GM23338 (cell line): ENCODE measurements around the gene PGAM5. TPM values are rescaled to one million over a fixed set of nuclear protein-coding genes. Genes with fewer than 3 reads are reported as not detected.
A peak's percentile ranks its signal among the peaks of the same experiment; 100 is the strongest.

Experiments used
- ATAC-seq: fragments of 200-7000 bp; cut with Tn5 transposase; 3 replicates; pipeline ENCODE4 v1.9.1; 2020
- DNase-seq: peaks from one replicate; pipeline ENCODE4 v3.0.0-alpha.2; 2015; ENCODE audit warnings: low spot score
- H2AFZ ChIP-seq: fragments of 200-600 bp; sonication (generic); 2 replicates; pipeline ENCODE4 v1.8.0; 2016; ENCODE audit warnings: antibody characterized with exemption, mild to moderate bottlenecking, moderate library complexity
- H3F3A ChIP-seq: fragments of 200-600 bp; sonication (generic); replicated peaks from 2 replicates; pipeline ENCODE4 v1.8.0; 2017; ENCODE audit warnings: antibody characterized with exemption, mixed run types, low read depth
- H3K27ac ChIP-seq: fragments of 200-600 bp; sonication (generic); 2 replicates; pipeline ENCODE4 v1.6.1; 2016; ENCODE audit warnings: low read depth
- H3K27me3 ChIP-seq: fragments of 200-600 bp; sonication (generic); 2 replicates; pipeline ENCODE4 v1.8.0; 2016; ENCODE audit warnings: mild to moderate bottlenecking, mixed run types, moderate library complexity; ENCODE audit not compliant: insufficient read depth
- H3K36me3 ChIP-seq: fragments of 200-600 bp; sonication (generic); 2 replicates; pipeline ENCODE4 v1.8.0; 2016; ENCODE audit warnings: mild to moderate bottlenecking; ENCODE audit not compliant: insufficient read depth
- H3K4me1 ChIP-seq: fragments of 200-600 bp; sonication (generic); 2 replicates; pipeline ENCODE4 v1.8.0; 2016; ENCODE audit warnings: mild to moderate bottlenecking, moderate library complexity; ENCODE audit not compliant: insufficient read depth
- H3K4me2 ChIP-seq: fragments of 200-600 bp; sonication (generic); 2 replicates; pipeline ENCODE4 v1.7.1; 2017; ENCODE audit warnings: mixed run types
- H3K4me3 ChIP-seq: fragments of 200-600 bp; sonication (generic); 2 replicates; pipeline ENCODE4 v1.6.1; 2016; ENCODE audit warnings: mixed run types
- H3K79me2 ChIP-seq: fragments of 200-600 bp; sonication (generic); replicated peaks from 2 replicates; pipeline ENCODE4 v1.8.0; 2017; ENCODE audit warnings: mild to moderate bottlenecking; ENCODE audit not compliant: insufficient read depth
- H3K9me2 ChIP-seq: fragments of 200-600 bp; sonication (generic); 2 replicates; pipeline ENCODE4 v1.8.0; 2017; ENCODE audit not compliant: insufficient read depth
- H4K20me1 ChIP-seq: fragments of 200-600 bp; sonication (generic); replicated peaks from 2 replicates; pipeline ENCODE4 v1.8.0; 2017; ENCODE audit warnings: mild to moderate bottlenecking; ENCODE audit not compliant: insufficient read depth
- H3K27ac Mint-ChIP-seq: 2 replicates; pipeline ENCODE4 v1.8.0; 2020; ENCODE audit warnings: inconsistent platforms, mild to moderate bottlenecking, moderate library complexity, mixed read lengths
- H3K27me3 Mint-ChIP-seq: 3 replicates; pipeline ENCODE4 v1.8.0; 2022; ENCODE audit warnings: low read depth, mild to moderate bottlenecking, moderate library complexity, mixed read lengths, inconsistent platforms; ENCODE audit not compliant: insufficient read depth, poor library complexity
- H3K36me3 Mint-ChIP-seq: 3 replicates; pipeline ENCODE4 v1.8.0; 2021; ENCODE audit warnings: low read depth, mild to moderate bottlenecking, inconsistent platforms, moderate library complexity, mixed read lengths
- H3K4me1 Mint-ChIP-seq: 3 replicates; pipeline ENCODE4 v1.8.0; 2020; ENCODE audit warnings: mild to moderate bottlenecking, inconsistent platforms, mixed read lengths
- H3K4me3 Mint-ChIP-seq: 3 replicates; pipeline ENCODE4 v1.8.0; 2021; ENCODE audit warnings: moderate library complexity, mild to moderate bottlenecking, inconsistent platforms, mixed read lengths
- H3K9me3 Mint-ChIP-seq: 3 replicates; pipeline ENCODE4 v1.8.0; 2020; ENCODE audit warnings: moderate library complexity, mild to moderate bottlenecking, inconsistent platforms, mixed read lengths
- CREB1 ChIP-seq: fragments of 250-450 bp; sonication (Bioruptor Pico); IDR thresholded peaks from 2 replicates; pipeline ENCODE4 v1.5.0; 2020; ENCODE audit warnings: low read depth, mild to moderate bottlenecking, moderate library complexity
- CTCF ChIP-seq, 2 experiments: fragments of 200-600 bp in 1 of 2; sonication (generic) in 1 of 2; conservative IDR thresholded peaks; 2 replicates each; pipeline versions ENCODE4 v1.5.1 to v1.6.1; 2016 to 2017; ENCODE audit warnings: antibody characterized with exemption in 2 of 2, low read depth in 2 of 2, mild to moderate bottlenecking in 2 of 2, moderate library complexity in 1 of 2
- ETS1 ChIP-seq: IDR thresholded peaks from 2 replicates; pipeline ENCODE4 v1.6.1; 2016; ENCODE audit warnings: antibody characterized with exemption
- EZH2phosphoT487 ChIP-seq: fragments of 200-600 bp; sonication (generic); IDR thresholded peaks from one replicate; pipeline ENCODE4 v1.8.1; 2018; ENCODE audit warnings: antibody characterized with exemption; ENCODE audit not compliant: unreplicated experiment
- JUNB ChIP-seq: IDR thresholded peaks from one replicate; pipeline ENCODE4 v1.6.1; 2016; ENCODE audit warnings: antibody characterized with exemption; ENCODE audit not compliant: unreplicated experiment
- NANOG ChIP-seq: IDR thresholded peaks from 2 replicates; pipeline ENCODE4 v1.6.1; 2016; ENCODE audit warnings: antibody characterized with exemption, borderline replicate concordance
- POLR2AphosphoS5 ChIP-seq: IDR thresholded peaks from 2 replicates; pipeline ENCODE4 v1.6.1; 2016; ENCODE audit warnings: antibody characterized with exemption, low read depth
- REST ChIP-seq: IDR thresholded peaks from one replicate; pipeline ENCODE4 v1.6.1; 2018; ENCODE audit warnings: antibody characterized with exemption; ENCODE audit not compliant: unreplicated experiment
- STAT1 ChIP-seq: IDR thresholded peaks from one replicate; pipeline ENCODE4 v1.6.1; 2016; ENCODE audit warnings: antibody characterized with exemption; ENCODE audit not compliant: unreplicated experiment
- ZNF331 ChIP-seq: fragments of 250-450 bp; sonication (Bioruptor Pico); IDR thresholded peaks from 2 replicates; pipeline ENCODE4 v1.5.0; 2020; ENCODE audit warnings: low read depth, mild to moderate bottlenecking, moderate library complexity
- polyA plus RNA-seq: library from polyadenylated mRNA; unstranded; fragments of >200 nt; fragmentation: Nextera tagmentation; extraction: Ambion mirVana; gene quantifications from 2 replicates; pipeline ENCODE4 v1.2.1, GENCODE V29; 2016
- total RNA-seq: library from RNA; depleted of rRNA; stranded (reverse); fragments of >200 nt; shearing (Covaris generic); gene quantifications from 2 replicates; pipeline ENCODE4 v1.2.3, GENCODE V29; 2014

Gene PGAM5
- total and polyA plus RNA-seq, 2 experiments from 2014 or later = 31.1 to 108 TPM

- Mint-ChIP-seq H3K4me1 (no peaks in the 10 kb centered on the region), H3K36me3 (peaks cover 92% of the 10 kb centered on the region), H3K4me3 (no peak overlapping the region), H3K27me3 (peaks cover 10% of the 10 kb centered on the region), H3K27ac (no peak overlapping the region), H3K9me3 (no peaks in the 10 kb centered on the region)
- no peaks in the 10 kb centered on the region for H3F3A ChIP-seq
- no peaks in the 10 kb centered on the region for H3K4me1 ChIP-seq
- H3K9me2 ChIP-seq = no peaks in the 10 kb centered on the region
- peaks cover 22% of the 10 kb centered on the region for H4K20me1 ChIP-seq
- peaks cover 37% of the 10 kb centered on the region for H3K36me3 ChIP-seq
- H3K27ac ChIP-seq = no peak overlapping the region
- H3K27me3 ChIP-seq = no peaks in the 10 kb centered on the region
- no peak for DNase-seq
- no peak overlapping the region for H3K4me2 ChIP-seq
- H3K4me3 ChIP-seq = no peak overlapping the region
- peaks cover 27% of the 10 kb centered on the region for H3K79me2 ChIP-seq
- no peak overlapping the region for H2AFZ ChIP-seq
- ATAC-seq = no peak
- no peak for TF ChIP-seq ETS1
These were observed 31.0 kb downstream of the PGAM5 start for GRCh38 chr12:132741620-132742019.

- no peak for DNase-seq
- ATAC-seq = no peak
- Histone ChIP-seq H3K27ac (no peak overlapping the region), H3K9me2 (no peaks in the 10 kb centered on the region), H3K36me3 (peaks cover 47% of the 10 kb centered on the region), H3F3A (no peaks in the 10 kb centered on the region), H4K20me1 (peaks cover 23% of the 10 kb centered on the region), H3K79me2 (peaks cover 27% of the 10 kb centered on the region), H3K27me3 (no peaks in the 10 kb centered on the region), H2AFZ (no peak overlapping the region), H3K4me1 (no peaks in the 10 kb centered on the region), H3K4me3 (no peak overlapping the region), H3K4me2 (no peak overlapping the region)
- no peak overlapping the region for H3K4me3 Mint-ChIP-seq
- no peaks in the 10 kb centered on the region for H3K9me3 Mint-ChIP-seq
- peaks cover 11% of the 10 kb centered on the region for H3K27me3 Mint-ChIP-seq
- peak overlapping the region; percentile 37; the same call in 1 of the 2 replicates for H3K27ac Mint-ChIP-seq
- H3K4me1 Mint-ChIP-seq = no peaks in the 10 kb centered on the region
- H3K36me3 Mint-ChIP-seq = peaks cover 98% of the 10 kb centered on the region
- no peak for TF ChIP-seq POLR2AphosphoS5
- TF ChIP-seq JUNB = no peak
- TF ChIP-seq CREB1 (CRISPR knock-in tag) = no peak
- no peak for TF ChIP-seq ZNF331
- no peak for TF ChIP-seq NANOG
- TF ChIP-seq CTCF (conservative IDR thresholded peaks at IDR 0.05; ENCODE audit: low read depth in 2 of 2) = no peak
- no peak for TF ChIP-seq REST
- no peak for TF ChIP-seq EZH2phosphoT487
- no peak for TF ChIP-seq STAT1
These were observed 33.2 kb downstream of the PGAM5 start for GRCh38 chr12:132743831-132744230.
